NB4 (cell line): ENCODE results near the gene GNG5.
A peak's percentile ranks its signal among the peaks of the same experiment; 100 is the strongest.

Experiments
- DNase-seq: peaks from one replicate; pipeline ENCODE4 v3.0.0; 2010; ENCODE audit warnings: low read depth
- H3K4me3 ChIP-seq: one replicate; pipeline ENCODE4 v1.5.1; 2011; ENCODE audit warnings: mild to moderate bottlenecking, low read depth, low read length, moderate library complexity
- MYC ChIP-seq: IDR thresholded peaks from 2 replicates; pipeline ENCODE4 v1.6.1; 2011; ENCODE audit warnings: low read depth, low read length
- POLR2A ChIP-seq: IDR thresholded peaks from 2 replicates; pipeline ENCODE4 v1.6.1; 2011; ENCODE audit warnings: mild to moderate bottlenecking; ENCODE audit not compliant: insufficient read length; ENCODE audit errors: extremely low read depth
- TF ChIP-seq, protein P1 (sequence below): IDR thresholded peaks from 2 replicates; pipeline ENCODE4 v1.6.1; 2011; ENCODE audit warnings: low read depth, low read length
- TF ChIP-seq, protein P2 (sequence below): IDR thresholded peaks from one replicate; pipeline ENCODE4 v1.5.1; 2012; ENCODE audit warnings: low read depth, low read length

The GNG5 gene

DNA sequence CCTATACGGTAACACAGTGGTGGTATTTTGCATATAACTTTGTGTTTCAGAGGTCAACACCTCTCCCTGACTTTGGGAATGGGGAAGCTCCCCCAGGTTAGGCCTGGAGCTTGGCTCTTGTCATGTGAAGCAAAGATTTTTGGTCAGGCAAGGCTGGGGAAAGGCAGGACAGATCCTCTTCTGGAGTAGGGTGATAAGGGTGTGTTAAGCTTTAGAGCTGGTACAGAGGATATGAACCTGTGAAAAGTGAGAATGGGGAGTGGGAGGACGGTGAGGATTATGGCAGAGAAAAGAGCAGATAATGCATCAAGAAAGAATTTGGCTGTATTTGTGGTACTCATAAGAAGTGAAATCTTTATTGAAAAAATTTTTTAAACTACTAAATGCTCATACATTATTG lies 25.1 kb downstream of the GNG5 start:
- H3K4me3 ChIP-seq, result peak overlapping the region; percentile 94
- DNase-seq, result no peak
- TF ChIP-seq MYC, result no peak
- TF ChIP-seq, protein P1, sequence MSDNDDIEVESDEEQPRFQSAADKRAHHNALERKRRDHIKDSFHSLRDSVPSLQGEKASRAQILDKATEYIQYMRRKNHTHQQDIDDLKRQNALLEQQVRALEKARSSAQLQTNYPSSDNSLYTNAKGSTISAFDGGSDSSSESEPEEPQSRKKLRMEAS, result no peak
- TF ChIP-seq, protein P2, sequence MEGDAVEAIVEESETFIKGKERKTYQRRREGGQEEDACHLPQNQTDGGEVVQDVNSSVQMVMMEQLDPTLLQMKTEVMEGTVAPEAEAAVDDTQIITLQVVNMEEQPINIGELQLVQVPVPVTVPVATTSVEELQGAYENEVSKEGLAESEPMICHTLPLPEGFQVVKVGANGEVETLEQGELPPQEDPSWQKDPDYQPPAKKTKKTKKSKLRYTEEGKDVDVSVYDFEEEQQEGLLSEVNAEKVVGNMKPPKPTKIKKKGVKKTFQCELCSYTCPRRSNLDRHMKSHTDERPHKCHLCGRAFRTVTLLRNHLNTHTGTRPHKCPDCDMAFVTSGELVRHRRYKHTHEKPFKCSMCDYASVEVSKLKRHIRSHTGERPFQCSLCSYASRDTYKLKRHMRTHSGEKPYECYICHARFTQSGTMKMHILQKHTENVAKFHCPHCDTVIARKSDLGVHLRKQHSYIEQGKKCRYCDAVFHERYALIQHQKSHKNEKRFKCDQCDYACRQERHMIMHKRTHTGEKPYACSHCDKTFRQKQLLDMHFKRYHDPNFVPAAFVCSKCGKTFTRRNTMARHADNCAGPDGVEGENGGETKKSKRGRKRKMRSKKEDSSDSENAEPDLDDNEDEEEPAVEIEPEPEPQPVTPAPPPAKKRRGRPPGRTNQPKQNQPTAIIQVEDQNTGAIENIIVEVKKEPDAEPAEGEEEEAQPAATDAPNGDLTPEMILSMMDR, result no peak
- TF ChIP-seq POLR2A, result no peak

DNA sequence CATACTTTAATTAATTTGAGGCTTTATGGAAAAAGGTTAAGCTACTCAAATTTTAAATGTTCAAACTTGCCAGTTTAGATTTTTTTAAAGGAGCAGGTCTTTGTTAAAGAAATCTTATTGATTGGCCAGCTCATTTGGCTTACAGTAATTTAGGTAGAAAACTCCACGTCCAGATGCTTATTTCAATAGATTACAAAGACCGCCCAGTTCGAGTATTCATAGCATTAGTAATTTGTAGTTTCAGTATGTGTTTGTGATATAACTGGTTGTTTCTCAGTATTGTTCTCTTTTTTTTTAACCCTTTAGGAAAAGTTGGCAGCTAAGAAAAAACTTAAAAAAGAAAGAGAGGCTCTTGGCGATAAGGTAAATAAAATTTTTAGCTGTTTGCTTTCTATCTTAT lies 25.7 kb downstream of the GNG5 start:
- no peak for TF ChIP-seq POLR2A
- no peak for DNase-seq
- peak overlapping the region; percentile 94 for H3K4me3 ChIP-seq

DNA sequence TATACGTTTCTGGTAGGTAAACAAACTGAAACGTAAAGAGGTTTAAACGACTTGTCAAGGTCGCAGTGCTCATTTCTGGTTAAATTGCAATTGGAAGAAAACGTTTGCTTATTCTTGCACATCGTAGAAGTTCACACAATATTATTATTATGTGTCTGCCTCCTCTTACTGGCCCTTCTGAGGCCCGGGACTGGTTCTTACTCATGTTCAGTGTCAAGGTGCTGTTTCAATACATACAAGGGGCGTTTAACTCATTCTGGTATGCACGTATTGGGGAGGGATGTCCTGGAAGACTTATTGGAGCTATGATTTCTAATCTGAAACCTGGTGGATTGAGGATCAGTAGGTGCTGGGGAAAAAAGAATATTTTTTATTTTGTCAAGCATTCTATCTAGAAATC lies 26.4 kb downstream of the GNG5 start:
- TF ChIP-seq, protein P2, result no peak
- TF ChIP-seq POLR2A (no peak), MYC (no peak)
- TF ChIP-seq, protein P1, result no peak

DNA sequence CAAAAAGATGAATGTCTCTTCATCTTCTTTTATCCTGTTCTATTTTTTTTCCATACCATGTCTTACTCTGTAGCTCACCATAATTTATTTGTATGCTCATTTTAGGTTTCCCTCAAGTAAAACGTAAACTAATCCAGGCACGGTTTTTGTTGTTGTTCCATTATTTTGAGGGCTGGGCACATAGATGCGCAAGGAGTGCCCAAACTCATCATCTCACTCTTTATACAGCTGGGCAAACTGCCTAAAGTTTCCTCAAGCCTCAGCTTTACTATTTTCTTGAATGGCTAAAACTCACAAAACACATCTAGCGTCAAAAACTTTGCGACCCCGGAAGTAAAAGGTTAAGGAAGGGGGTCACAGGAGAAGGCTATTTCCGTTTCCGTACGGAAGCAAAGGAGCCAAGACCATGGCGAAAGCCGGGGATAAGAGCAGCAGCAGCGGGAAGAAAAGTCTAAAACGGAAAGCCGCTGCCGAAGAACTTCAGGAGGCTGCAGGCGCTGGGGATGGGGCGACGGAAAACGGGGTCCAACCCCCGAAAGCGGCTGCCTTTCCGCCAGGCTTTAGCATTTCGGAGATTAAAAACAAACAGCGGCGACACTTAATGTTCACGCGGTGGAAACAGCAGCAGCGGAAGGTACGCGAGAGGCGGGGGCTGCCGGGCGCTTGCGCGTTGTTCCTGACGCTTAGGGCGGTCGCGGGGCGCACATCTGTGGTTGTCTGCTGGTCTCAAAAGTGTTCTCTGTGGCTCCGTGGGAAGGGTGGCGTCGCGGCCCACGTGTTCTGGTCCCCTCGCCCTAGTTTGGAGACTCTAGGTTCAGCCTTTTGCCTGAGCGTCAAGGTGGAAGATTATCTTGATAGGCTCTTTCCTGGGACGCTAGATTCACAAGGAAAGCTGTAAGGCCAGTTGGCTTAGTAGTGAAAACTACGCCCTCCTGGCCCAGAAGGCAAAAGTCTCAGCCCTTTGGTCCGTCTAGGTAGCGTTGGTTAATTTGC lies 27.2 kb downstream of the GNG5 start, which contains the start of gene RPF1:
Gene RPF1 (plus strand): TSS at position 391 of the 993 bp plus-strand sequence. CDS start 16 bp downstream, at position 407.
- peak within 1 kb of the TSS; percentile 94 for H3K4me3 ChIP-seq
- DNase-seq, result peak; percentile 85
- TF ChIP-seq, protein P2, result no peak
- TF ChIP-seq, protein P1, result peak; percentile 61
- TF ChIP-seq POLR2A, result peak; percentile 83
- peak; percentile 87 for TF ChIP-seq MYC

More for the DNA sequence above, 26.4 kb downstream of the GNG5 start:
- peak; percentile 11 for DNase-seq
- peak overlapping the region; percentile 94 for H3K4me3 ChIP-seq

DNA sequence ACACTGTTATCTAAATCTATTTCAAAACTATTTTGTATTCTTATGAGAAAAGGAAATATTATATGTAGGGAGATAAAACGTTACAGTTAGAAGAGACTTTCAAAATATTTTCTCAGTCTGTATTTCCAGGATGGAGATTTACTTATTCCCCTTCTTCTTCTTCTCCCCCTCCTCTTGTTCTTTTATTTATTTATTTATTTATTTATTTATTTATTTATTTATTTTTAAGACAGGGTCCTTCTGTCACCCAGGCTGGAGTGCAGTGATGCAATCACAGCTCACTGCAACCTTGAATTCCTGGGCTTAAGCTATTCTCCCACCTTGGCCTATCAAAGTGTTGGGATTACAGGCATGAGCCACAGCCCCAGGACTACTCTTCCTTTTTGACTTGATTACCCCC lies 30.2 kb downstream of the GNG5 start:
- TF ChIP-seq MYC (no peak), POLR2A (no peak)
- TF ChIP-seq, protein P1, result no peak
- TF ChIP-seq, protein P2, result no peak
- DNase-seq, result no peak
- H3K4me3 ChIP-seq, result no peak overlapping the region

DNA sequence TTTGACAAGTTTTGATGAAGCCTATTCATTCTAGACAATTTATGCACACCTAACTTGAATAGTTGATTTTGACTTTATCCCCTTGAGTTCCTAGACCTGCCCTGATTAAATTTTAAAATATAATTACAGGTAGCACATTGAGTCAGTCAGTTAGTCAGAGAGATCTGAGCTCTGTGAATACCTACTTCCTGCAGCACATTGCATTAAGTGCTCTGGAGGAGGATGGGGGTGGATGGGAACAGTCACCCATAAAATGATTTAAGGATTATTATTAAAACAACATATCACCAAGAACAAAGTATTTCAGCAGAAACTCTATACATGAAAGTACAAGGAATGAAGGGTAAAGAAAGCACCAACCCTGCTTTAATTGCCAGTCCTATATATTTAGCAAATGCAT lies 39.1 kb downstream of the GNG5 start:
- TF ChIP-seq, protein P1, result no peak
- TF ChIP-seq, protein P2, result no peak
- TF ChIP-seq POLR2A (no peak), MYC (no peak)
- DNase-seq, result no peak
- H3K4me3 ChIP-seq, result no peak overlapping the region
